ENCODE data around the gene SLC6A11. TPM values are rescaled to one million over a fixed set of nuclear protein-coding genes. Genes with fewer than 3 reads are reported as not detected.
A peak's percentile ranks its signal among the peaks of the same experiment; 100 is the strongest.

Gene SLC6A11
- total RNA-seq, 1 donor from 2014 or later: not detected

GRCh38 chr3:10883478-10884234 lies 67.6 kb downstream of the SLC6A11 start:
- peak; percentile 9 for DNase-seq (ENCODE audit: low read depth)

- DNase-seq (ENCODE audit: low read depth): no peak
These were observed 71.0 kb downstream of the SLC6A11 start for GRCh38 chr3:10887015-10887414.

GRCh38 chr3:10888518-10889090 lies 72.6 kb downstream of the SLC6A11 start:
- DNase-seq (ENCODE audit: low read depth): no peak

- DNase-seq (ENCODE audit: low read depth): no peak
These were observed 73.4 kb downstream of the SLC6A11 start for GRCh38 chr3:10889206-10889960.

- no peak for DNase-seq (ENCODE audit: low read depth)
These were observed 74.6 kb downstream of the SLC6A11 start for GRCh38 chr3:10890665-10891064.

GRCh38 chr3:10892622-10893021 lies 76.6 kb downstream of the SLC6A11 start:
- no peak for DNase-seq (ENCODE audit: low read depth)

GRCh38 chr3:10901296-10901945 lies 85.4 kb downstream of the SLC6A11 start:
- no peak for DNase-seq (ENCODE audit: low read depth)

- no peak for DNase-seq (ENCODE audit: low read depth)
These were observed 91.2 kb downstream of the SLC6A11 start for GRCh38 chr3:10907262-10907661.

- DNase-seq (ENCODE audit: low read depth): no peak
These were observed 94.3 kb downstream of the SLC6A11 start for GRCh38 chr3:10910367-10910766.

- no peak for DNase-seq (ENCODE audit: low read depth)
These were observed 95.4 kb downstream of the SLC6A11 start for GRCh38 chr3:10911350-10912002.

GRCh38 chr3:10912786-10913185 lies 96.8 kb downstream of the SLC6A11 start:
- DNase-seq (ENCODE audit: low read depth): no peak

GRCh38 chr3:10915376-10915775 lies 99.3 kb downstream of the SLC6A11 start:
- no peak for DNase-seq (ENCODE audit: low read depth)

GRCh38 chr3:10917176-10917575 lies 101.1 kb downstream of the SLC6A11 start:
- peak; percentile 33 for DNase-seq (ENCODE audit: low read depth)

- DNase-seq (ENCODE audit: low read depth): no peak
These were observed 102.0 kb downstream of the SLC6A11 start for GRCh38 chr3:10918011-10918410.

GRCh38 chr3:10919636-10920035 lies 103.6 kb downstream of the SLC6A11 start:
- DNase-seq (ENCODE audit: low read depth): no peak

GRCh38 chr3:10925436-10926255 lies 109.6 kb downstream of the SLC6A11 start:
- DNase-seq (ENCODE audit: low read depth): no peak

- no peak for DNase-seq (ENCODE audit: low read depth)
These were observed 110.3 kb downstream of the SLC6A11 start for GRCh38 chr3:10926256-10926810.

GRCh38 chr3:10926811-10927521 lies 110.9 kb downstream of the SLC6A11 start:
- DNase-seq (ENCODE audit: low read depth): no peak

- no peak for DNase-seq (ENCODE audit: low read depth)
These were observed 111.5 kb downstream of the SLC6A11 start for GRCh38 chr3:10927551-10927950.

Data from myocyte (in vitro differentiated cells).